ENCODE measurements around the gene EYS.

GRCh38 chr6:65436281-65436680, 270.7 kb downstream of the EYS start:
- no peak for TF ChIP-seq POLR2AphosphoS5 (IDR thresholded peaks at IDR 0.05; ENCODE audit: borderline replicate concordance, low read depth, low read length)
- no peak for TF ChIP-seq EZH2 (IDR thresholded peaks at IDR 0.05)

Data from SK-N-MC (cell line).